Upper lobe of left lung (tissue), 6 donors: ENCODE measurements around the gene EBF4. TPM values are rescaled to one million over a fixed set of nuclear protein-coding genes. Genes with fewer than 3 reads are reported as not detected.

Experiments used
- ATAC-seq, 2 donors: fragments of 200-7000 bp; cut with Tn5 transposase; one replicate each; pipeline ENCODE4 v1.9.1; 2022; ENCODE audit warnings: mild to moderate bottlenecking in 2 of 2, moderate library complexity in 2 of 2; ENCODE audit not compliant: low FRiP score in 2 of 2
- DNase-seq, 2 donors: peaks; one replicate each; pipeline ENCODE4 v3.0.0-alpha.2; 2019 to 2020
- H3K27ac ChIP-seq, 4 donors: fragments of 200-600 bp; sonication (generic); one replicate each; pipeline ENCODE4 v1.5.1; 2016 to 2019
- H3K27me3 ChIP-seq, 4 donors: fragments of 200-600 bp; sonication (generic); one replicate each; pipeline ENCODE4 v1.5.1; 2017 to 2019
- H3K36me3 ChIP-seq, 4 donors: fragments of 200-600 bp; sonication (generic); one replicate each; pipeline ENCODE4 v1.5.1; 2016 to 2019
- H3K4me1 ChIP-seq, 4 donors: fragments of 200-600 bp; sonication (generic); one replicate each; pipeline ENCODE4 v1.5.1; 2018 to 2019
- H3K4me3 ChIP-seq, 4 donors: fragments of 200-600 bp; sonication (generic); one replicate each; pipeline ENCODE4 v1.5.1; 2017 to 2019; ENCODE audit warnings: mild to moderate bottlenecking in 2 of 4, moderate library complexity in 1 of 4
- H3K9me3 ChIP-seq, 4 donors: fragments of 200-600 bp; sonication (generic); one replicate each; pipeline ENCODE4 v1.5.1; 2018 to 2019
- CTCF ChIP-seq, 6 experiments: fragments of 450-650 bp in 4 of 6; fragments of 200-600 bp in 2 of 6; sonication (generic) in 2 of 6; IDR thresholded peaks; one replicate each; pipeline ENCODE4 v1.5.1; 2016 to 2019; ENCODE audit warnings: antibody characterized with exemption in 6 of 6
- EP300 ChIP-seq, 4 donors: sonication (generic); formaldehyde crosslinking; IDR thresholded peaks; one replicate each; pipeline ENCODE4 v1.5.1; 2017; ENCODE audit warnings: antibody characterized with exemption in 4 of 4, control low read depth in 2 of 4
- POLR2A ChIP-seq, 4 donors: fragments of 450-650 bp; IDR thresholded peaks; one replicate each; pipeline ENCODE4 v1.5.1; 2016 to 2017; ENCODE audit warnings: antibody characterized with exemption in 4 of 4, mild to moderate bottlenecking in 2 of 4
- POLR2AphosphoS5 ChIP-seq, 2 donors: sonication (generic); formaldehyde crosslinking; IDR thresholded peaks; one replicate each; pipeline ENCODE4 v1.5.1; 2017; ENCODE audit warnings: antibody characterized with exemption in 2 of 2
- WGBS, 2 donors: methylation state at CpG; one replicate each; pipeline ENCODE4 v1.1.5; 2017 to 2018; 5-methylcytosine and 5-hydroxymethylcytosine counted together
- total RNA-seq, 6 donors: library from RNA; depleted of rRNA in 4 of 6; stranded (reverse); fragments of >200 nt in 4 of 6; gene quantifications; one replicate each; pipeline versions ENCODE4 v1.1.0 to v1.2.1, GENCODE V29; 2016 to 2021
- donor health status: DM: no; HTN: no; CAD: no; lungs with moderate emphysema.
- donor health status: DM: no; HTN: yes; CAD: no; lungs with severe emphysema.

The EBF4 gene
- total RNA-seq, 6 donors from 2014 or later, result 7.8 to 23.7 (median 12.9) TPM

- Histone ChIP-seq H3K9me3 (peaks cover 0 to 12% (median 1%) of the 10 kb centered on the region in 4 donors), H3K36me3 (no peaks in the 10 kb centered on the region), H3K4me1 (no peaks in the 10 kb centered on the region), H3K27me3 (no peaks in the 10 kb centered on the region), H3K4me3 (no peak overlapping the region), H3K27ac (no peak overlapping the region)
- WGBS, 2 donors, result 63% methylated on average over 1 of the region's 1 CpG; no CpG with 5 or more reads in 1 of the 2 donors
- TF ChIP-seq CTCF (IDR thresholded peaks at IDR 0.05) (no peak), POLR2AphosphoS5 (IDR thresholded peaks at IDR 0.05) (no peak), POLR2A (IDR thresholded peaks at IDR 0.05) (no peak), EP300 (IDR thresholded peaks at IDR 0.05) (no peak)
- no peak for ATAC-seq
- no peak for DNase-seq
Observed at GRCh38 chr20:2729791-2730190, 37.2 kb downstream of the EBF4 start.

GRCh38 chr20:2734899-2735298, 42.3 kb downstream of the EBF4 start:
- no peaks in the 10 kb centered on the region for H3K27me3 ChIP-seq
- no peaks in the 10 kb centered on the region for H3K36me3 ChIP-seq
- no peak overlapping the region for H3K4me3 ChIP-seq
- H3K9me3 ChIP-seq, result peaks cover 0 to 12% (median 1%) of the 10 kb centered on the region in 4 donors
- 85 to 91% methylated on average over 2 of the region's 2 CpGs for WGBS, 2 donors
- no peak overlapping the region for H3K27ac ChIP-seq
- H3K4me1 ChIP-seq, result no peaks in the 10 kb centered on the region
- ATAC-seq (no peak), DNase-seq (no peak)
- no peak for TF ChIP-seq POLR2AphosphoS5 (IDR thresholded peaks at IDR 0.05)
- TF ChIP-seq CTCF (IDR thresholded peaks at IDR 0.05), result no peak
- no peak for TF ChIP-seq POLR2A (IDR thresholded peaks at IDR 0.05)
- no peak for TF ChIP-seq EP300 (IDR thresholded peaks at IDR 0.05)

GRCh38 chr20:2736441-2736840, 43.9 kb downstream of the EBF4 start:
- Histone ChIP-seq H3K27ac (no peak overlapping the region), H3K9me3 (peaks cover 0 to 12% (median 1%) of the 10 kb centered on the region in 4 donors), H3K36me3 (no peaks in the 10 kb centered on the region), H3K4me1 (no peaks in the 10 kb centered on the region), H3K27me3 (no peaks in the 10 kb centered on the region), H3K4me3 (no peak overlapping the region)
- 97 to 100% methylated on average over 3 of the region's 3 CpGs for WGBS, 2 donors
- DNase-seq, result no peak
- ATAC-seq, result no peak
- TF ChIP-seq POLR2A (IDR thresholded peaks at IDR 0.05) (no peak), EP300 (IDR thresholded peaks at IDR 0.05) (no peak), POLR2AphosphoS5 (IDR thresholded peaks at IDR 0.05) (no peak), CTCF (IDR thresholded peaks at IDR 0.05) (no peak)

GRCh38 chr20:2738331-2739041, 45.9 kb downstream of the EBF4 start:
- no peak for DNase-seq

More at GRCh38 chr20:2738331-2739041, 45.9 kb downstream of the EBF4 start:
- no peaks in the 10 kb centered on the region for H3K9me3 ChIP-seq
- H3K27ac ChIP-seq, result no peak overlapping the region
- H3K36me3 ChIP-seq, result no peaks in the 10 kb centered on the region
- no peak for ATAC-seq
- no peak overlapping the region for H3K4me3 ChIP-seq
- 74 to 80% methylated on average over 7 to 8 of the region's 8 CpGs for WGBS, 2 donors
- TF ChIP-seq POLR2AphosphoS5 (IDR thresholded peaks at IDR 0.05) (no peak), POLR2A (IDR thresholded peaks at IDR 0.05) (no peak), CTCF (IDR thresholded peaks at IDR 0.05) (no peak), EP300 (IDR thresholded peaks at IDR 0.05) (no peak)
- H3K4me1 ChIP-seq, result peaks cover 0 to 7% (median 0%) of the 10 kb centered on the region in 4 donors
- no peaks in the 10 kb centered on the region for H3K27me3 ChIP-seq
